Measurements from ENCODE around the gene SPATA31D3. TPM values are rescaled to one million over a fixed set of nuclear protein-coding genes. Genes with fewer than 3 reads are reported as not detected.
A peak's percentile ranks its signal among the peaks of the same experiment; 100 is the strongest.
"Not testable (repeated sequence)": the region's sequence is repeated elsewhere in the genome, so short reads cannot be mapped to it uniquely, and the experiment has no call there.

SPATA31D3 gene
- total RNA-seq = not detected

DNA sequence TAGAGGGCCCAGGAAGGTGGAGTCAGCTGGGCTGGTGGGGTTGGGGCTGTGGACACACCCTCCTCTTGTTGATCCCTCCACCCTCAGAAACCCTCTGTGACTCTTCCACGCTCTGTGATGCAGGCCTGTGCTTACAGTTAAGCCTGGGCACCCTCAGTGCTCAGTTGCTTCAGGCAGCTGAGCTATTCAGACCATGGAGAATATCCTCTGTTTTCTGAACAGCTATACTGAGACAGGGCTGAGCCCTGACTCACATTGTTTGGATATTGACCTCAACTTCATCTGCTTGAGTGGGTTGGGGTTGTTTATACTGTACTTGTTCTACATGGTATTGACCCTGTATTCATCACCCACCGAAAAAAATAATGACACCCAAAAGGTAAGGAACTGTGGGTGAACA, at the start of gene SPATA31D3:
Gene SPATA31D3, plus strand, starts transcription at position 108 of the 400 bp plus-strand sequence. Its CDS starts 86 bp downstream, at position 194.
- DNase-seq (ENCODE audit: low spot score); intact Hi-C loops (cut with DNase I): not testable (repeated sequence)
- ATAC-seq = peak; percentile 22

DNA sequence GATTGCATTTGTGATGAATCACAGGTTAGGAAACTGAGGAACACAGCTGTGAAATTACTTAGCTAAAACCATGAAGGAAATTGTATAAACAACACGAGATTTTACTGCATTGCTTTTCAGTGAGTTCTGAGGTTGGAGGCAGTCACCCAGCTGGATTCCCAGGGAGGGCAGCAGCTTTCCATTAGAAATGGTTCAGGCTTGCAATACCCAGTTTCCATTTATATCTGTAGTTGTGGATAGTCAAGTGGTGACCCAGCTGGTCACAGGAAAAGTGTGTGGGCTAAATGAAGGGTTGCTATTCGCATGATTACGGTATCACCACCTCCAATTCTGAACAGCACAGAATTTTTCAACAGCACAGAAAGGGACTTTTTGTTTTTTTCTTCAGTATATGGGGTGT, 49.4 kb upstream of the SPATA31D3 start:
- no peak for DNase-seq (ENCODE audit: low spot score)
- no peak for ATAC-seq
- intact Hi-C loops (cut with DNase I) = no loop called here

DNA sequence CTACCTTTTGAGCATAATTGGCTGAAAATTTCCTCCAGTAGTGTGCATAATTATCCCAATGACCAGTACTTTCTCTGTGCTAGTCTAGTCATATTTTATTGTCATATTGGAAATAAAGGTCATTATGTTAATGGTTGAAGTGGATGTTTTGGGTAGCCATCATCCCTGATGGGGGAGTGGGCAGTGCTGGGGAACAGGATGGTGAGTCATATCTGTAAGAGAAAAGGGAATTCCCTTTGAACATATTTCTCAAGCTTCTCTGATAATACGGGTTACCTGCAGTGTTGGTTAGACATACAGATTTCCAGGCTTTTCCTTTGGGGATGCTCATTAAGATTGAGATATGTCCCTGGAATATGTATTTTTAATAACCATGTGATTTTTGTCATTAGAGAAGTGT, 48.4 kb upstream of the SPATA31D3 start:
- no peak for DNase-seq (ENCODE audit: low spot score)
- intact Hi-C loops (cut with DNase I) = no loop called here
- ATAC-seq = no peak

DNA sequence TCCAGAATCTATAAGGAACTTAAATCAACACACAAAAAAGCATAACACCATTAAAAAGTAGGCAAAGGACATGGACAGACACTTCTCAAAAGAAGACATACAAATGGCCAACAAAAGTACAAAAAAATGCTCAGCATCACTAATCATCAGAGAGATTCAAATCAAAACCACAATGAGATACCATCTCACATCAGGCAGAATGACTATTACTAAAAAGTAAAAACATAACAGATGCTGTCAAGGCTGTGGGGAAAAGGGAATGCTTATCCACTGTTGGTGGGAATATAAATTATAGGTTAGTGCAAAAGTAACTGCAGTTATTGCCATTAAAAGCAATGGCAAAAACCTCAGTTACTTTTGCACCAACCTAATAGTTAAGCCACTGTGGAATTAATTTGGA, 47.2 kb upstream of the SPATA31D3 start:
- ATAC-seq (no peak), DNase-seq (ENCODE audit: low spot score) (no peak)
- intact Hi-C loops (cut with DNase I) = no loop called here

DNA sequence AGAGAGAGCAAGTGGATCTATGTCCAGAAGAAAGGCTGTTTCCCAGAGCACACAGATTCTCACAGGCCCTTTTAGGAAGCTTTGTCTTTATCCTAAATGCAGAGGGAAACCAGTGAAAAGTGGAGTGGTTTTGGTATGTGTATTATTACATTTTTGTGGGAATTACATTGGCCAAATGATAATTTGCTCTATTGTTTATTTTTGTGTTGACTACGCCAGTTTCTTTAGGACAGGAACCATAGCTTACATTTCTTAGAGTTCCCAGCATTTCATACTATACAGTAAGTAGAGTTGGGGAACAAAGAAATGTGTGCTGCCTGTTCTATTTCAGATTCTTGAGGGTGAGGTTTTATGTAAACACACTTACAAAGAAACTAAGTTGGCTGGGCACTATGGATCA, 44.4 kb upstream of the SPATA31D3 start:
- ATAC-seq = no peak
- DNase-seq (ENCODE audit: low spot score) = no peak
- intact Hi-C loops (cut with DNase I) = no loop called here

DNA sequence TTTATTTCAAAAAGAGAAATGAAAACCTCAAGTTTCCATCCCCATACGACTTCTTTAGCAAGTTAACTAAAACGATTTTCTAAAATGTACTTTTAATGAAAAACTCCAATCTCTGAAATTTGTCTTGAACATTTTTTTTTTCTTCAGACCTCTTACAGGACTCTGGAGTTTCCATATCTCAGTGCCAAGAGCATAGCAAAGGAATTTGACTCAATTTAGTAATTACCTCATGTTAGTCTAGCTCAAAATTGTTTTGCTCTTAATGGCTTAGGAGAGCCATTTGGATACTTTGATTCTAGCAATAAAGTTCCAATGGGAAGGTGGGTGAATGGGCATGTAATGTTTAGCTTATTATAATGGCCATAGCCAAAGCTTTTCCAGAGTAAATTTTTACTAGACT, 41.1 kb upstream of the SPATA31D3 start:
- DNase-seq (ENCODE audit: low spot score) (no peak), ATAC-seq (no peak)
- intact Hi-C loops (cut with DNase I) = no loop called here

DNA sequence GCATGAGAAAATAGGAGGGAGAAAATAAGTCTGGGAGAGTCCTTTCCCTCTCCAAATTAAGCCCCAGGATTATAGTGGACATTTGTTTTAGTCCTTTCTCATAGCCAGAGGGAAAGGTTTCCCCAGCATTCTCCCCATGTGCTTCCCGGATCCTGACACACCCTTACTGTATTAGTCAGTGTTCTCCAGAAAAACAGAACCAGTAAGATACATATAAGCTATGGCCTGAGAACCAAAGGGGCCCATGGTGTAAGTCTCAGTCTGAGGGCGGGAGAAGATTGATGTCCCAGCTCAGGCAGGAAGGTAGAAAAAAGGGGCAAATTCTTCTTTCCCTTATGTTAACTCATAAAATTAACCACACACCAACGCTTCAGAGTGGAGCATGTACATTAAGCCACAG, 40.7 kb upstream of the SPATA31D3 start:
- DNase-seq (ENCODE audit: low spot score) = no peak
- intact Hi-C loops (cut with DNase I) = no loop called here
- ATAC-seq = no peak

DNA sequence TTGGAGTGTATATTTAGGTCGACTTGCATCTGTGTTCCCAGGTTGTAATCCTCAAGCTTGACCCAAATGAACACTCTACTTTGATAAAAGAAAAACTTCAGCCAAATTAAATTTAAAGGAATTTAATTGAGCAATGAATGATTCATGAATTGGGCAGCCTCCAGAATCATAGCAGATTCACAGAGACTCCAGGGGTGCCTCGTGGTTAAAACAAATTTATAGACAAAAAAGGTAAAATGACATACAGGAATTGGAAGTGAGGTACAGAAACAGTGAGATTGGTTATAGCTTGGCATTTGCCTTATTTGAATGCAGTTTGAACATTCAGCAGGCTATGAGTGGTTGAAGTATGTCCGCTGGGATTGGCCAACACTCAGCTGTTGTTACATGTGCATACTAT, 36.6 kb upstream of the SPATA31D3 start:
- DNase-seq (ENCODE audit: low spot score) = no peak
- no peak for ATAC-seq
- intact Hi-C loops (cut with DNase I) = no loop called here

DNA sequence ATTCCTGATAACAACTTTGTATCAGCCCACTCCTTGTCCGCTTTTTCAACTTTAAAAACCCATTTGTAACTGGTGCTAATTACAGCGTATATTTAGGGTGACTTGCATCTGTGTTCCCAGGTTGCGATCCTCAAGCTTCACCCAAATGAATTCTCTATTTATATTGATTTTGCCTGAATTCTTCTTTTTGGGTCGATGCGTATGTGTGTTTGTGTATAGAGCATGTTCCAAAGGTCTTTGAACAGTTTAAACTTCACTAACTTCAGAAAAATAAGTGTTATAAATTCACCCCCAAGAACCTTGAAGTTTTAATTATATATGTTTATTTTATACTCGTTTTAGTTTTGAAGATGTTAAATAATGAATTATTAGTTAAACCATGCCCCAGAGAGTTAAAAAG, 31.2 kb upstream of the SPATA31D3 start:
- intact Hi-C loops (cut with DNase I) = no loop called here
- no peak for DNase-seq (ENCODE audit: low spot score)
- no peak for ATAC-seq

DNA sequence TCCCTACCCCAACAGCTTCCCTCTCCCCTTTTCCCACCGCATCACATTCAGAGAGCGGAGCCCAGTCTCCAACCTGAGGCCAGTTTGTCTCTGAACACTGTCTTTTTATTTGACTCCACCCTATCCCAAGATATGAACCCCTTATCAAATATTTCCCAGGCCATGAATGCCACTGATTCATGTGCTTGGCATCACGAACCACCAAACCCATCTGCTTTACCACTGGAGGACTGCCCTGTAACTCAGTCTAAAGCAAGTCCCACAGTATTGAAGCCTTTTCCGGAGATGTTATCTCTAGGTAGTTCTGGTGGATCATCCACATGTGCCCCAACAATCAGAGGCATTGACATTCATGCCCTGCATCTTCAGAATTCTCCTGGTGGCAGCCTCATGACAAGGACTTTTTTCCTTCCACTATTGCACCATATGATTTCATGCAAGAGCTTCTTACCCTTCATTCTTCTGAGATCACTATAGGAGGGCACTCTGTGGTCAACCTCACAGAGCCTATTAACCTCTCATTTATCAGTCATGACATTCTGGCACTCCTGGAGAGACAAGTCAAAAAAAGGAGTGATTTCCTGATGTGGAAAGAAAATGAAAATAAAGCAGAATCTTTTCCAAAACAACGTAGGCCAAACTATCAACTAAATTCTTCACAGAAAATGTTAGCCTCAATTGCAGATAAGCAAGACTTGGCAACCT, 27.3 kb upstream of the SPATA31D3 start:
- DNase-seq (ENCODE audit: low spot score) (no peak), ATAC-seq (no peak)
- intact Hi-C loops (cut with DNase I) = no loop called here

DNA sequence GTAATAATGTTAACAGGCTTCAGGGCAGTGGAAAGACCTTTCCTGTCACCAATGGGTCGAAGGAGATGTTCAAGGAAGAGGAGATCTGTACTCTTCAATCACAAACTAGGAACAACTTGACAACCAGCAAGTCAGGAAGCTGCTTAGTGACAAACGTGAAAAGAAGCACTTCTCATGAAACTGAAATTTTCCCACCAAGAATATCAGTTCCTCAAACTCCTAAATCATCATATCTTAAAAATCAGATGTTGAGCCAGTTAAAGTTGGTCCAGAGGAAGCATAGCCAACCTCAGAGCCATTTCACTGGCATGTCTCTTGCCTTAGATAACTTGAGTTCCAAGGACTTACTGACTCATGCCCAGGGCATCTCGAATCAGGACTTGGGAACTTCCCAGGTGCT, 24.8 kb upstream of the SPATA31D3 start:
- intact Hi-C loops (cut with DNase I); ATAC-seq; DNase-seq (ENCODE audit: low spot score): not testable (repeated sequence)

DNA sequence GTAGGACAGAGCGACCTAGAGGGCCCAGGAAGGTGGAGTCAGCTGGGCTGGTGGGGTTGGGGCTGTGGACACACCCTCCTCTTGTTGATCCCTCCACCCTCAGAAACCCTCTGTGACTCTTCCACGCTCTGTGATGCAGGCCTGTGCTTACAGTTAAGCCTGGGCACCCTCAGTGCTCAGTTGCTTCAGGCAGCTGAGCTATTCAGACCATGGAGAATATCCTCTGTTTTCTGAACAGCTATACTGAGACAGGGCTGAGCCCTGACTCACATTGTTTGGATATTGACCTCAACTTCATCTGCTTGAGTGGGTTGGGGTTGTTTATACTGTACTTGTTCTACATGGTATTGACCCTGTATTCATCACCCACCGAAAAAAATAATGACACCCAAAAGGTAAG, 15.0 kb upstream of the SPATA31D3 start, which contains the start of gene SPATA31D4:
Gene SPATA31D4, plus strand, starts transcription at position 124 of the 400 bp plus-strand sequence. Its CDS starts 86 bp downstream, at position 210.
- intact Hi-C loops (cut with DNase I); DNase-seq (ENCODE audit: low spot score): not testable (repeated sequence)
- peak; percentile 31 for ATAC-seq

DNA sequence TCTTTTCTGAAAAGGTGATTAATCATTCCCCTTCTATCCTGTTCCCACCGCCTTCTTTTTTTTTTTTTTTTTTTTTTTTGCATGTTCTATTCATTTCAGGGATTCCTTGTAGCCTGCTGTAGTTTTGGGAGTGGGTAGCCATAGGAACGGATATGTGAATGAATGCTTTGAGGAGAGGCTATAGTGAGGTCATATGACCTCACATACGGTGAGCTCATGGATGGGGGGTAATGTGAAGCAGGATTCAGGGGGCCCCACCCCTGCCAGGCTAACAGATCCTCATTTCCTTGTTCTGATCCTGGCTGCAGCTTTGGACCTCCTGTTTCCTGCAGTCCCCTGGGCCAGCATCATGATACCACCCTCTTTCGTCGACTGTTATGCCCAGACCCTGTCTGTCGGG, 13.2 kb upstream of the SPATA31D3 start:
- DNase-seq (ENCODE audit: low spot score); intact Hi-C loops (cut with DNase I); ATAC-seq: not testable (repeated sequence)

DNA sequence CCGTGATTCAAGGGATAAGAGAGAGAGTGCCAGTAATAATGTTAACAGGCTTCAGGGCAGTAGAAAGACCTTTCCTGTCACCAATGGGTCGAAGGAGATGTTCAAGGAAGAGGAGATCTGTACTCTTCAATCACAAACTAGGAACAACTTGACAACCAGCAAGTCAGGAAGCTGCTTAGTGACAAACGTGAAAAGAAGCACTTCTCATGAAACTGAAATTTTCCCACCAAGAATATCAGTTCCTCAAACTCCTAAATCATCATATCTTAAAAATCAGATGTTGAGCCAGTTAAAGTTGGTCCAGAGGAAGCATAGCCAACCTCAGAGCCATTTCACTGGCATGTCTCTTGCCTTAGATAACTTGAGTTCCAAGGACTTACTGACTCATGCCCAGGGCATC, 9.8 kb upstream of the SPATA31D3 start:
- ATAC-seq; intact Hi-C loops (cut with DNase I): not testable (repeated sequence)

DNA sequence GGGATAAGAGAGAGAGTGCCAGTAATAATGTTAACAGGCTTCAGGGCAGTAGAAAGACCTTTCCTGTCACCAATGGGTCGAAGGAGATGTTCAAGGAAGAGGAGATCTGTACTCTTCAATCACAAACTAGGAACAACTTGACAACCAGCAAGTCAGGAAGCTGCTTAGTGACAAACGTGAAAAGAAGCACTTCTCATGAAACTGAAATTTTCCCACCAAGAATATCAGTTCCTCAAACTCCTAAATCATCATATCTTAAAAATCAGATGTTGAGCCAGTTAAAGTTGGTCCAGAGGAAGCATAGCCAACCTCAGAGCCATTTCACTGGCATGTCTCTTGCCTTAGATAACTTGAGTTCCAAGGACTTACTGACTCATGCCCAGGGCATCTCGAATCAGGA, 5.3 kb downstream of the SPATA31D3 start:
- DNase-seq (ENCODE audit: low spot score); ATAC-seq; intact Hi-C loops (cut with DNase I): not testable (repeated sequence)

More for the DNA sequence above, 9.8 kb upstream of the SPATA31D3 start:
- not testable (repeated sequence) for DNase-seq (ENCODE audit: low spot score)

DNA sequence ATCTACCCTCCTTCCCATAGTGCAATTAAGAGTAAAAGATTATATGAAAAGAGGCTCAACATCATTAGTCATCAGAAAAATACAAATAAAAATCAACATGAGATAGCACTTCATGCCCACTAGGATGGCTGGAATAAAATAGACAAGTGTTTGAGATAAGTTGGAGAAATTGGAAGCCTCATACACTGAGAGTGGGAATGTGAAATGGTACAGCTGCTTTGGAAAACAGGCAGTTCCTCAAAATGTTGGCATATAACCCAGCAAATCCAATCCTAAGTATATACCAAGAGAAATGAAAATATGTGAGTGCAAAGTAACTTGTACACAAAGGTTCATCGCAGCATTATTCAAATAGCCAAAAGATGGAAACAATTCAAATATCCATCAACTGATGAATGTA, 9.8 kb downstream of the SPATA31D3 start:
- ATAC-seq (no peak), DNase-seq (ENCODE audit: low spot score) (no peak)
- intact Hi-C loops (cut with DNase I) = no loop called here

DNA sequence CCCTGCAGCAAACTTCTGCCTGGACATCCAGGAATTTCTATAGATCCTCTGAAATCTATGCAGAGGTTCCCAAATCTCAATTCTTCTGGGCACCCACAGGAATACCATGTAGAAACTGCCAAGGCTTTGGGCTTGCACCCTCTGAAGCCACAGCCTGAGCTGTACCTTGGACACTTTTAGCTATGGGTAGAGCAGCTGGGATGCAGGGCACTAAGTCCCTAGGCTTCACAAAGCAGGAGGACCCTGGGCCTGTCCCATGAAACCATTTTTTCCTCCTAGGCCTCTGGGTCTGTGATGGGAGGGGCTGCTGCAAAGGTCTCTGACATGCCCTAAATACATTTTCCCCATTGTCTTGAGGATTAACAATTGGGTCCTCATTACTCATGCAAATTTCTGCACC, 12.3 kb downstream of the SPATA31D3 start:
- intact Hi-C loops (cut with DNase I) = no loop called here
- ATAC-seq = no peak
- no peak for DNase-seq (ENCODE audit: low spot score)

DNA sequence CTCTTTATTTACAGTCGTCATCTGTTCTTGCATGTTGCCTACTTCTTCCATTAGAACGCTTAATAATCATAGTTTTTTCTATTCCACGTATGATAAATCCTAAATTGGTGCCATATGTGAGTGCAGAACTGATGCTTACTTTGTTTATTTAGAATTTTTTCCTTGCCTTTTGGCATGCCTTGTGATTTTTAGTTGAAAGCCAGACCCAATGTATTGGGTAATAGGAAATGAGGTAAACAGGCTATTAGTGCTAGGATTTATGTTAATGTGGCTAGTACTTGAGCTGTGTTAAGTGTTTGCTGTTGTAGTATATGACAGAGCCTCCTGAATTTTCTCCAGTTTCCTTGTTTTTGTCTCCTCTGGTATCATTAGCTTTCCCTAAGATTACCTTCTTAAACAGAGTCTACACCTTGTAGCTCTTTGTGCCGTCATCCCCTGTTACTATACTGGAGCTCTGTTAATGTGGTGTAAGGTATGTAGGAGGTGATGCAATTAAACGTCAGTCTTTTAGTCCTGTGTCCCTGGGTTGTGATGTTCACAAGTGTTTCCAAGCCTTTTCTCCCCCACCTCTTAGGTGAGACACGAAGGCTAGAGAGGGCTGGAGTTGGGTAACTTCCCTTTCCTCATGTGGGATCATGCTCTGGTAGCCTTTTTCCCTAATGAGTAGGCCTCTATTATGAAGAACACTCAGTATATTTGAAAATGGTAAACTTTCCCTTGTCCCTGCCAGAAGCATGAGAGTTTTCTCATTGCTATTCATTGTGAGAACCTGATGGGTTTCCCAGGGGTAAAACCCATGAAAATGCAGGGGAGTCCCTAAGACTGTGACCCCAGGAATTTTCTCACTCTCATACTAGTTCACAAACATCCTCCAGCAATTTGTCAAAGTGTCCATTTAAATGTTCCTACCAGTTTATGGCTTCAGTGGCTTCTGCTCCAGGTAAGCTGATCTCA, 21.2 kb downstream of the SPATA31D3 start:
- DNase-seq (ENCODE audit: low spot score) (no peak), ATAC-seq (no peak)
- intact Hi-C loops (cut with DNase I) = no loop called here

DNA sequence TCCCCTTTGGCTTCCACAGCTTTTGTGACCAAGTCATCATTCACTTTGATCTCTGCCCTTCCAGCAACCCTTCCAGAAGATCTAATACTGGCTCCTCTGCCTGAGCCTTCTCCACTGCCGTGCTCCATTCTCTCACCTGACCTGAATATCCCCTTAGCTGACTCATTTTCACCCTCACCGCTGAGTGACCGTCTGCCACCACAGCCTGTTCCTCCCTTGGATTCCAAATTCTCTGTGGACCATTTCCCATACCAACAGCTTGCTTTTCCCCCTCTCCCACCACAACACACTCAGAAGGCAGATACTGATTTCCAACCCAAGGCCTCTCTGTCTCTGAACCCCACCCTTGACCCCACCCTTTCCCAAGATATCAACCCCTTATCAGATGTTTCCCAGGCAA, 24.7 kb downstream of the SPATA31D3 start:
- intact Hi-C loops (cut with DNase I) = no loop called here
- ATAC-seq (no peak), DNase-seq (ENCODE audit: low spot score) (no peak)

DNA sequence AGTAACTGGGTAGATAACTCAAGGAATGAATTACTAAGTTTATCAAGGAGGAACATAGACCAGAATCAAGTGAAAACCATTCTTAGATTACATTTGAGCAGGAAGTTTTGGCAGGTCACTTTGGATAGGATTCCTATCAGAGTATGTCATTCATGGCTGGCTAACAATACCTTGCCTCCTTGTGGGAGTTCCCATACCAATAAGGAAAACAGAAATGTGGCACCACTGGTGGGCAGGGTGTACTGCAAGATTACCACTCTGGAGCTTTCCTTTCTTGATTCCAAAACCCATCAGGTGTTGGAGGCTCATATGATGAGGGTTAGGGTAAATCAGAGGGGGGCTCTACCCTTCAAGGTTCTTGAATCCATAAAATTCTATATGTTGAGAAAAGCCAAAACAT, 26.7 kb downstream of the SPATA31D3 start:
- no peak for ATAC-seq
- intact Hi-C loops (cut with DNase I) = no loop called here
- no peak for DNase-seq (ENCODE audit: low spot score)
